NCI-H226 (cell line): ENCODE data around the gene ATP10B.

Source experiments
- DNase-seq: peaks from one replicate; pipeline ENCODE4 v3.0.0-alpha.2; 2015

ATP10B gene

DNA sequence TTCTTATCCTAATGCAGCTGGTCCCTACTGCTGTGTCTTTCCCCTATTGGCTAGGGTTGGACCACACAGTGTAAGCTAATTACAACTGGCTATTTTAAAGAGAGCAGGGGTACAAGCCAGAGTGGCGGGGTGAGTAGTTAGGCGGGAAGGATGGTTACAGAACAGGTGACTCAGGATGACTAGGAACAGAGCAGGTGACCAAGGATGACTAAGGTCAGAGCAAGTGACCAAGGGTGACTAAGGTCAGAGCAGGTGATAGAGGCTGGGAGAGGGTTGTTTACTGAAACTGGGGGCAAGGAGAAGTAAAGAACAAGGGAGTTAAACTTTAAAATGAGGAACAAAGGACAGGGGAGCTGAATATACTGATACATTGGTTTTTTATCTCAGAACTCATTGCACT lies 304.9 kb downstream of the ATP10B start:
- DNase-seq, result no peak

DNA sequence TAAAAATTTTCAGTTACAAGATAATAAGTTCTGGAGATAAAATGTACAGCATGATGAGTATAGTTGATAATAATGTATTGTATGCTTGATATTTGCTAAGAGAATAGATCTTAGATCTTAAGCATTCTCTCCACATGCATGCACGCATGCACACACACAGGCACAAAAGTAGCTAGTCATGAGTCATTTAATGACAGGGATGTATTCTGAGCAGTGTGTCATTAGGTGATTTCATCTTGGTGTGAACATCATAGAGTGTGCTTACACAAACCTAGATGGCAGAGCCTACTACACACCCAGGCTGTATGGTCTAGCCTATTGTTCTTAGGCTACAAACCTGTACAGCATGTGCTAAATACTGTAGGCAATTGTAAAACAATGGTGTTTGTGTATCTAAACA lies 306.2 kb downstream of the ATP10B start:
- DNase-seq, result no peak

DNA sequence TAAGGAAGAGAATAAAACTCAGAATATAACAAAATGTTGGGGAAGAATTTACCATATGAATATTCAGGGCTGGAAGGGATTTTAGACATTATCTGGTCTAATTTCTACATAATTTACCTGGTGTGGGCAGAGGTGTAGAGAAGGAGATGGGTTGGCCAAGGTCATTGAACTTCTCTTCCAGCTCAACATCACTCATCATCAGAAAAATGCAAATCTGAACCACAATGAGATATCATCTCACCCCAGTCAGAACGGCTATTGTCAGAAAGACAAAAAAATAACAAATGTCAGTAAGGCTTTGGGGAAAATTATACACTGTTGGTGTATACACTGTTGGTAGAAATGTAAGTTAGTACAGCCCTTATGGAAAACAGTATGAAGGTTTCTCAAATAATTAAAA lies 308.6 kb downstream of the ATP10B start:
- DNase-seq, result no peak

DNA sequence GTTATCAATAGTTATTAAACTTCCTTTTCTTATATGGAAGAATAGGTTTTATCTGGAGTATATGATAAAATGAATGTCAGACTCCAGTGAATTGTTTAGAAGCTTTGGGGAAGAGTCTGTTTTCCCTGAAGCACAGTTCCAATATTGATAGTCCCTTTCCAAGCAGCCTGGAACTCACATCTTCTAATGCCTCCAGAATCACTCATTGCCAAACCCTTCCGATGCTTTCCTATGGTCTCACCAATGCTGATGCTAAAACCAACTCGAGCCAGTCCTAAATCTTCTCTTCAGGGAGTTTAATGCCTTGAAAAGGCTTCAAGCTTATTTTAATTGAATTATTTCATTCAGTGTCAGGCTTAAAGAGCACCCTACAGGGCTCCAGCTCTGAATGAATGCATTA lies 309.2 kb downstream of the ATP10B start:
- DNase-seq, result no peak

DNA sequence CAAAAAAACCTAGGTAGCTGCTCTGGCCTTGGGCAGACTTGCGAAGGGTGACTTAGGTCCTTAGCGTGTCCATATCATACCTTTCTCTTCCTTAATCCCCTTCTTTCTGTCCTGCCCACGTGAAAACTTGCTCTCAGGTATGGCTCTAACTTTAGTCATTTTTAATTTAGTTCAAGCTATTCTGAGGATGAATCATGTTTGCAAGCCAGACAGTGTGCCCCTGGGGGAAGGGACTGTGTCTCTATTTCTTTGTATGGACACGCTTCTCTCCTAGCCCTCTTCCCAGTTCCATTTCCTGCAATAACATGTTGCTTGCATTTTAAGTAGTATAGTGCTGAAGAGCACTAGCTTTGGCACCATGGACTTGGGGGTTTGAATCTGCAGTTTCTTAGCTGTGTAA lies 309.7 kb downstream of the ATP10B start:
- DNase-seq, result no peak

DNA sequence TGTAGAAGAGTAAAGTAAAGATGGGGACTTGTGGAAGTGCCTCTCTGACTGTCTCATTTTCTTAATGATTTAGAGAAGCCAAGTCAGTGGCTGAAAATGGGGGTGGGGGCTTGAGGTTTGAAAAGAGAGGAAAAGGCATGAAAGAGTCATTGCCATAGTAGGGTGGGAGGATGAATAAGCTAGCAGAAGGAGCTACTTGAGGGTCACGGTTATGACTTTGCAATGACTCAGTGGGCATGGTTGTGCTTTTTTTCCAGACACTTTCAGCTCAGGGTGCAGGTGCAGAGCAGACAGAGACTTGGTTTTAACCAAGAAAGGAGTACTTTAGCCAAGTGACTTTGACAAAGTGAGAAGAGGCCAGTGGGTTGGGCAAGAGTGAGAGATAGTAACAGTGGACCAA lies 312.6 kb downstream of the ATP10B start:
- DNase-seq, result no peak

DNA sequence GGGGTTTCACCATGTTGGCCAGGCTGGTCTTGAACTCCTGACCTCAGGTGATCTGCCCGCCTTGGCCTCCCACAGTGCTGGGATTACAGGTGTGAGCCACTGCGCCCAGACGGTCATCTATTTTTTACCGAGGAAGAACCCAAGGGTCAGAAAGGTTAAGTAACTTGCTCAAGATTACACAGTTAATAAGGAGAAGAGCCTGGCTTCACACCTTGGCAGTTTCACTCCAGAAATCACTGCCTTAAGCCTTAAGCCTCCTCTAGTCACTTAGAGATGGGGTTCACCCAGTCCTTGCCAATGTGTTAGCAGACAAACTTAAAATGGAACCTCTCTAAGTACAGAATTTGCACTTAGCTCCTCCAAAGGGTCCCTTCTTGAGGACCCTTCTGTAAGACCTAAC lies 314.1 kb downstream of the ATP10B start:
- DNase-seq, result no peak

DNA sequence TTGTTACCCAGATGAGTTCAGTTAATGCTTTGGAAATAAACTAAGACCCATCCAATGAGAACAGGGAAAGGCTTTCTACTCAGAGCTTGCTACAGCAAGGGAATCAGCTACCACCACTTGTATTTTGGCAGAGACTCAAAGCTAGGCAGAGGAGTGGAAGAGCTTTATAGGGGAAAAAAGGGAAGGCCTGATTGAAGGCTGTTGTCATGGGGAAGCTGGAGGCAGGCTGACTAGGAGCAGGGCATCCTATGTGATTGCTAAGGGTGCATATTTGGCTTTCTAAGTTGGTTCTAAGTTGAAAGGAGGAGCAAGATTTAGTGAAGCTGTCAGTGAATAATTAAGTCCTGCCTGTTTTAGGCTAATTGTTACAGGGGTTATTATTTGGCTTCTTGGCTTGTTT lies 314.9 kb downstream of the ATP10B start:
- no peak for DNase-seq

DNA sequence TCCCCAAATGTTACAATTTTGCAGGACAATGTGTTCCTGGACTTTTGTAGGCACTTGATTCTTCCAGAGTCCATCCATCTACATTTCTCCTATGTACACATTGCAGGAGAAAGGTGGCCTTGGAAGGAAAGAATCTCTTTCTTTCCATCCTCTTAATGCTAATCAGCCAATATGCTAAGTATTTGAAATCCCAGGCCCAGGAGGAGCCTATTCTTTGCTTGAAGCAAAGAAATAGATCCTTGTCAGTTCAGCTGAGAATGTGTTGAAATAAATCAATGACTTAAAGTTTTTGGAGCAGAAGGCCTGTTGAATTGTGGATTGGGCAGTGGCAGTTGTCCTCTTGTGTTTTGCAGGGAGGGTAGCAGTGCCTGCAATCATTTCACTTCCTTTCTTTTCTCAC lies 317.1 kb downstream of the ATP10B start:
- no peak for DNase-seq

DNA sequence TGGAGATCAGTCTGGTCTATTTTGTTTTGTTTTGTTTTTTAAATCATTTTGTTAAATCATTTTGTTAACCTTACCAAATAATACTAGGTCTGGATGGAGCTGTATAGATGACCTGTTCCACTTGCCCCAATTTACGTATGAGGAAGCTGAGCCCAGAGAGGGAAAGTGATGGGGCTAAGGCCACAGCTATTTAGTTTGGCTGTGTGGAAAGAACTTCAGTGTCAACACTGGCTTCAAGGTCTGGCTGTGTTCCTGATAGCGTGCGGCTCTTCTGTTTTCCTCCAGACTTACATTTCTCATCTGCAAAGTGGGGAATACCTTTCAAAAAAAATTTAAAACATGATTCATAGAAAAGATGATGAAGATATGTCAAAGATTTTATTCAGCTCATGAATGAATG lies 317.9 kb downstream of the ATP10B start:
- DNase-seq, result no peak

DNA sequence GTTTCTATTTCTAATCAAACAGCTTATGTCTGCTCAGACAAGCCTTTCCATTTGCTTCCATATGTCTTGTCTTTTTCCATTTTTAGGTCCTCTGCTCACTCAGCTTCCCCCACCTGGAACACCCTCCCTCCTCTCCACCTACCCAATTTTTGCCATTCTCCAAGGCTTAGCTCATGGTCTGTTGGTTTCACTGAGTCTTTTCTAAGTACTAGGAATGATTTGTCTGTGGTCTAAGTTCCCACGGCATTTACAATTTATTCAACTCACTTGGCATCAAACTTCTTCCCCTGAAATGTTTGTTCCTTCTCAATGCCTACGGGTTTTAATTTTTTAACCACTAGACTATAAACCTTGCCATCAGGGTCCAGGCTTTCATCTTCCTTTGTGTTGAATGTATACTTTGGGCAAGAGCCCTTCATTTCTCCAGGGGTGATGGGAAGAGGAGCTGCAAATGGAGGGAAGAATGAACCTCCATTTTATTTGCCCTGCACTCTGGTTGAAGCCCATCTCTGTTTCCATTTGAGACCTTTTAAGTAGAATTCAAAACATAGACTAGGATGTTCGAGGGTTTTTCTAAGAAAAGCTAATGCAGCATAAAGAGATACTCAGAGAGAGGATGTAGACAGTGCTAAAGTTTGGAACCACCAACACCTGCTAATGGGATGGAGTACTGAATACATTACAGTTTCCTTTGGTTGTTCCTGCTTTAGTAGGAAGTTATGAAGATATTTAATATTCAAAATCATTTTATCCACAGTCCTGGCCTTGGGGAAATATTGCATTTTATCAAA lies 326.3 kb downstream of the ATP10B start:
- DNase-seq, result no peak

DNA sequence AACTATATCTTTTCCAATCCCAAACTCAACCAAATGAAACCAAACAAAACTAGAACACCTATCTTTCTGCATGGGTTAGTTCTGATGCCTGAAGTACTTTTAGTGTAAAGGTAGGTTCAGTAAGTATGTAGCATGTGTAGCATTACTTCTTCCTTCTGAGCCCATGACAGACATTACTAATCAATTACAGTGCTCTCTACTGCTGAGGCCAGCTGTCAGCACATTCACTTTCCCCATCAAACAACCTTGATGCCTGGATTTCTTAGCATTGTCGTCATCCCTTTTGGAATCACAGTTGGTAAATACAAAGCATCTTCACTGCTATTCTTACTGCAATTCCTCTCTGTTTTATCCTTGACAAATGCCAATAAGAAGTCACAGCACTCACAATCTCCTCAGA lies 327.2 kb downstream of the ATP10B start:
- DNase-seq, result no peak

DNA sequence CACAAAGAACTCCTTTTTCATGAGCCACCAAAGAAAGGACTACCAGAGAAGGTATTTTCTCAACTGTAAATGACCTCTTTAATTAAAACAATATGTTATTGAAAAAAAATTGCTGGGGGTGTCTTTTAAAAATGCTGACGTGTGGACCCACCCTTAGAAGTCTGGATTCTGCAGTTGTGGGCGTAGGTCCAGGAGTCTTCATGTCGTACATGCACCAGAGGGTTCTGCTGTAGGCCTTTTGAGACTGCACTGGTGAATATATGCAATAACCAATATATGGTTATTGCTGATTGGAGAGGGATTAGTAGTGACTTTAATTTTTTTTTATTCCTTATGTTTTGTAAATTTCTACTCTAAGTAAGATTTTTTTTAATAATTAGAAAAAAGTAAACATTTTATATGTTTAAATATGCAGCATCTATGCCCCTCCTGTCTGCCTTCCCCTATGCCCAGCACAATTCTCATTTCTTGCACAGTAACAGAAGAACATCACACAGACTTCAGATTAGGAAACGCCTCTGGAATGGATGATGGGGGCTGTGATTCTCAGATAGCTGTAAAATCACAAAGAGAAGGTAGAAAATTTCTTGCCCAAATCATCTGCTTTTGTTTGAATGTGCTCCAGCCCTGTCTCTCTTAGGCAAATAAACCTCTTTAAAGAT lies 328.4 kb downstream of the ATP10B start:
- DNase-seq, result no peak

DNA sequence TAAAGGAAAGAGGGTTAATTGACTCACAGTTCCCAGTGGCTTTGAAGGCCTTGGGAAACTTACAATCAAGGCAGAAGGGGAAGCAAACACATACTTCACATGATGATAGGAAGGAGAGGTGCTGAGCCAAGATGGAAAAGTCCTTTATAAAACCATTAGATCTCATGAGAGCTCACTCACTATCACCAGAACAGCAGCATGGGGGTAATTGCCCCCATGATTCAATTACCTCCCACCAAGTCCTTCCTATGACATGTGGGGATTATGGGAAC lies 330.7 kb downstream of the ATP10B start:
- no peak for DNase-seq

DNA sequence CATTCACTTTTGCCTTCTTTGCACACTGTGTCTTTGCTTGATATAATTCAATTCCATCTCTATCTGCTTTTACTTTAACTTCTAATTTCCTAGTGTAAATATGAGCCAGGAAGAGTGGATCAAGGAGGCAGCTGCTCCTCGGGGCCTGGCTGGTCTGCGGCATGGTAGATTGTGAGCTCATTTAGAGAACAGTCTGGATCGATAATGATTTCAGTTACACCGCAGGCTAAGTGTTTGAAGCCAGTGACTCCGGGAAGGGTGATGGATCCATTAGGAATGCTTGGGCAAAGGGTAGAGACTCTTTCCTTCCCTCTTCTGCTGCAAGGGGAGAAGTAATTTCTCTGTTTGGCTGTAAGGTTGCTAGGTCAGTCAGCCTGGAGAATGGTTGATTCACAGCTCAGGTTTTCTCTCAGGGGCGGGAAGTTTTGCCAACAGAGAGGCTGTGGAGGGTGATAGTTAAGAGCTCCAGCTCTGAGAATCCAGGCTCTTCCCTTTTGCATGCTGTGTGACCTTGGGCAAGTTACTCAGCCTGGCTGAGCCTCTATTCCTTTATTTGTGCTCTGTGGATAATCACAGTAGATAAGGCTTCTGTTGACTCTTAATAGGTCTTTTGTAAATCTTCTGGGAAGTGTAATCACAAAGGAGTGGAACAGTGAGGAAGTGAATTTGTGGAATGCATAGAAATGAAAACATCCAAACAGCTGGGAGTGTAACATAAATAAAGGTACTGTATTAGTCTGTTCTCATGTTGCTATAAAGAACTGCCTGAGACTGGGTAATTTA lies 331.2 kb downstream of the ATP10B start:
- DNase-seq, result no peak

DNA sequence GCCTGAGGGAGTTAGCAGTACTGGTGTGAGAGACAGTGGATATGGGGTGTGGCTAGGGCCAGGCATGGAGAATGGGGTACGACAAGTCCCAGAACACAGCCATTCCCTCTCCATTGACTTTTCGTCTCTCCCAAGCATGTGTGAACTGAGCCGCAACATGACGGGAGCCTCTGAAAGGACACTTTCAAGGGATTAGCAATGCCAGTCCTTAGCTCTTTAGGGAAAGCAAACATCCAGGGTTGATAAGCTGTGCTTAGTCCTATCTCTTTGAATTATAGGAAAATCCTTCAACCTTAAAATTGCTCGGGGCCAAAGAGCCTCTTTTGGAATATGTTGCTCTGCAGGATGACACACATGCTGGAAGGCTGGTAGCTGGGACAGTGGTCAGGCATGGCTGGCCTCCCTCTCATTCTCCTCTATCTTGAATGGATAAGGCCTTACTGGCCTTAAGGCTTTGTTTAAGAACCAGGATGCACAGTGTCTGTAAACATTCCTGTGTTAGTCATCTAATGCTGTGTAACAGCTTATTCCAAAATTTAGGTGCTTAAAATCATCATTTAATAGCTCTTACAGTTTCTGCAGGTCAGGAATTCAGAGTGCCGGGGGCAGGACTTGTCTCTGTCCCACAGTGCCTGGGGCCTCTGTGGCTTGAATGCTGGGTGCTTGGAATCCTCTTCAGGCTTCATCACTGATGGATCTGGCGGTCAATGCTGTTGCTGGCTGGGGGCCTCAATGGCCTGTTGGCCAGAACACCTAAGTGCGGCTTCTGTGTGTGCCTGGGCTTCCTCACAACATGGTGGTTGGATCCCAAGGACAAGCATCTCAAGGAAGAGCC lies 335.1 kb downstream of the ATP10B start:
- no peak for DNase-seq

DNA sequence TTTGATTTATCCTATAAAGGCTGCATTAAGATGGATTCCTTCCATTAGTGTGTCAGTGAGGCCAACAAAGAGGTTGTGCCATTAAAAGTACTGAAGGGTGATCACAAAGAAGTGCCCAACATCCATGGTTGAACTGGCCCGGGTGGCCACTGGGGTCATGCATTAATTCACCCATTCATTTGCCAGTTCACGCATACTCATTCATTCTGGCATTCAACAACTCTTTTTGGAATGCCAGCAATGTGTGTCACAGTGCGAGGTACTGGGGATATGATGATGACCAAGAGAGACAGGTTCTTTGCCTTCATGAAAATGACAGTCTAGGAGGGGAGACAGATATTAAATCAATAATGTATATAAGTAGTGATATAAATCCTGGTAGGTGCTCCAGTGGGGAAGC lies 337.1 kb downstream of the ATP10B start:
- no peak for DNase-seq

DNA sequence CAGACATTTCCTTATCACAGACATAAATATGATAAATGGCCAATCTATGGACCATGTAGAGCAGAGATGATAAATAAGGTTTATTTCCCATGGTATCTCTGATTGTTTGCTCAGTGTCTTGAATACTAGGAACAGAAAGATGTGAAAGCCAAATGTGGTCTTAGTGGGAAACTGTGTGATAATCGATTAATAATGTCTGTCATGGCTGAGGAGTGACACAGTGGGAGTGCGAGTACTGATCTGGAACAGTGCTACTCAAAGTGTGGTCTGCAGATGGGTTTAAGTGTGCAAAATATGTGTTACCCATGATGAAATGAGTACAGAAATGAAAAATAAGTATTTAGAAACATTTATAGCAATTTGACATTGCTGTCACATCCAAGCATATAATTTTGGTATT lies 337.8 kb downstream of the ATP10B start:
- DNase-seq, result no peak

DNA sequence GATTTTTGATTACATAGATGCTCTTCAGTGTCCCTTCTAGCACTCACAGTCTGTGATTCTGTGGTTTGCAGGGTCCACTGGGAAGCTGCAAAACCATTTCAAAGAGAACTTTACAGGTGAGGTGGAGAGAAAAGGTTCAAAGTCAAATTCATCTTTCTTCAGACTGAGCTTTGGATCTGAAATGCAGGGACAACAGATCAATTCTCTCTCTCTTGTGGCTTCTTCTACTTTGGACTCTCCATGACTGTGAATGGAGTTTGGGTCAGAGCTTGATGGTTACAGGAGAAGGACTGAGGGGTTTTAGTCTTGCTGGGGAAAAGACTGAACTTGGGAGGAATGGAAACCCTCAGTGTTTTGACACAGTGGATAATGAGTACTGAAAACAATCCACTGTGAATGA lies 338.5 kb downstream of the ATP10B start:
- DNase-seq, result no peak
